Epithelial cell of proximal tubule (primary cell): ENCODE data around the gene ABLIM2. TPM values are rescaled to one million over a fixed set of nuclear protein-coding genes. Genes with fewer than 3 reads are reported as not detected.

ENCODE experiments used
- DNase-seq: peaks from one replicate; pipeline ENCODE4 v3.0.0-alpha.2; 2011; ENCODE audit warnings: low read depth
- H3K4me3 ChIP-seq: 2 replicates; pipeline ENCODE4 v1.5.1; 2011; ENCODE audit warnings: low read depth, mild to moderate bottlenecking, low read length
- CTCF ChIP-seq: conservative IDR thresholded peaks from 2 replicates; pipeline ENCODE4 v1.5.1; 2012; ENCODE audit warnings: low read depth, mild to moderate bottlenecking, low read length
- total RNA-seq: library from RNA; depleted of rRNA; stranded (reverse); fragments of >200 nt; gene quantifications from 2 replicates; pipeline ENCODE4 v1.2.3, GENCODE V29; 2015

Gene ABLIM2
- total RNA-seq, 1 donor from 2014 or later = 1.0 TPM

DNA sequence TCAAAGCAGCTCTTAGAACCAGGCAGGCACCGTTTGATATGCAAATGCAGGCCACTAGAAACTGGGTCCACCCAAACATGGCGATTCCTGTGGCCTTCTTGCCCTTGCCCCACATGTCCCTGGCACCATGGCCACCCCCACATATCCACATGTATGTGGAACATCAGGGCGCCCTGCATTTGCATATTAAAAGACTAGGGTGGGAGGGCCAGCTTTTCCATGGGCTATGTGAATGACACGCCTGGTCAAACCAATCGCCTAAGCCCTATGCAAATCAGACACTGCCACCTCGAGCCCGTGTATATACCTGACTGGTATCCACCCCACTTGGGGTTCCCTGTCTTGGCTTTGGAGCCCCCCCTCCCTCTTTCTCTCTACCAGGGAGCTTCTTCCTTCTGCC, 107.0 kb downstream of the ABLIM2 start:
- no peak for TF ChIP-seq CTCF
- no peak for DNase-seq
- H3K4me3 ChIP-seq = no peak overlapping the region

- no peak for DNase-seq
- no peak for TF ChIP-seq CTCF
- no peak overlapping the region for H3K4me3 ChIP-seq
These were observed 107.9 kb downstream of the ABLIM2 start for GRCh38 chr4:8050555-8051206.

DNA sequence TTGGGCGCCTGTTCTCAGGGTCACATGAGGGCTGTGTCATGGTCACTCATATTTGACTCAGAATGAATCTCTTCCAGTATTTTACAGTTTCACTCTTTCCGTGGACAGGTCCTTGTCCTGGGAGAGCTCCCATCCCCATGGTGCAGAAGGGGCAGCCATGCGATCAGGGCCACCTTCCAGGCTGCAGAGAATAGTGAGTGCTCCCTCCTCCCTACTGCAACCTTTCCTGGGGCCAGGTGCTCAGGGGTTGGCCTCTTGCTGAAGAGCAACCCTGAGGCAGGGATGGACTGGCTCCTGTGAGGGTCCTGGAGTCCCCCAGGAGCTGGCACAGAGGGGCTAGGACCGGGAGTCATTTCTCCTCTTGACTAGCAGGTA, 108.4 kb downstream of the ABLIM2 start:
- H3K4me3 ChIP-seq = no peak overlapping the region
- TF ChIP-seq CTCF = no peak
- DNase-seq = no peak

DNA sequence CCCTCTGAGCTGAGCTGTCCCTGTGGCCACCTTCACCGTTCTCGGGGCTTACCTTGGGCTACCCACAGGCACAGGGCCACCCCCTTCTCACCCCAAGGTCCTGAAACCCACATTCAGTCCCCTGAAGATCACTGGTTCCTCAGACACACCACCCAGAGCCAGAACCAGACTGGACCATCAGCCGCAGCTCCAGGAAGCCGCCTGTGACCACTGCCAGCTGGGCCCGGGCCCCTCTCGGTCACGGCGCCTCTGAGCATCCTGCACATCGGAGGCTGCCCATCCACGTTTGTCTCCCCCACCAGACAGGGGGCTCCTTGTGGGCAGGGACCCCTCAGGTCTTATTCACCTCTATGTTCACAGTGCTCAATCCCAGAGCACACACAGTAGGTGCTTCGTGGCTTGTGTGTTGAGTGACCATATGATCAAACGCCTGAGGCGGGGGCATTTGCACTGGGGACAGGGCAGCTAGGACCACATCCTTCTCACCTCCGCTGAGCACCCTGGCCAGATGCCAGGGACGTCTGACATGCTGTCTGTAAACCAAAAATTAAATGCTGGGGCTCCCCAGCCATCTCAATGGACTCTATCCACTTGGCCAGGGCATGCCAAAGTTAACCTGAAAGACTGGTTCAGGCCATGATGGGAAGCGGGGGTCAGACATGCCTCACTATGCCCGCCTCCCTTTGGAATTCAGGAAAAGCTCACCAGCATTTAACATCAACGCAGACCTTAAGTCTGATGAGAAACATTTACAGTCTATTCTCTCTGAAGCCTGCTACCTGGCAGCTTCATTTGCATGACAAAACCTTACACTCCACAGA, 109.5 kb downstream of the ABLIM2 start:
- no peak overlapping the region for H3K4me3 ChIP-seq
- no peak for TF ChIP-seq CTCF
- no peak for DNase-seq

GRCh38 chr4:8047837-8048678, 110.6 kb downstream of the ABLIM2 start:
- no peak for TF ChIP-seq CTCF
- DNase-seq = no peak

DNA sequence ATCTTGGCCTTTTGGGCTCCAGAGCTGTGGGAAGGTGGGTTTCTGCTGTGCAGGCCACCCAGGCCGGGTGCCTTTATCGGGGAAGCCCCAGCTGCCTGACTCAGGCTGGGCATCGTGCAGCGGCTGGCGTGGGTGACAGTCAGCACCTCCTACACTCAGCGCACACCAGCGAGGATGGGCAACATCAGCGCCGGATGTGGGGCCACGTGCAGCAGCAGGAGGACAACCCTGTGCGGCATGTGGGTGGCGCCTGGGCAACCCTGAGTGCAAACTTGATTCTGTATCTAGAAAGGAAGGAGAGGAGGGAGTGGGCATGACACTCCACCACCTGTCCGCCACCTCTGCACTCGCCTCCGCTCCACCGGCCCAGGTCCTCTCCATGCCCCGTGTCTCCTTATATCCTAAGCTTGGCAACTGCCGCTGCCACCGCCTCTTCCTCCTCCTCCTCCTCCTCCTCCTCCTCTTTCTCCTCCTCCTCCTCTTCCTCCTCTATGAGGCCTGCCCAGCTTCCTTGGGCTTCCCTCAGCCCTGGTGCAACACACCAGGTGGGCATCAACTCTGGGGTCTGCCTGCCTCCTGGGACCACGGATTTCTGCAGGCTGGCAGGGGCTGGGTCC, 111.6 kb downstream of the ABLIM2 start:
- TF ChIP-seq CTCF = no peak
- no peak overlapping the region for H3K4me3 ChIP-seq
- DNase-seq = no peak

More at GRCh38 chr4:8047837-8048678, 110.6 kb downstream of the ABLIM2 start:
- no peak overlapping the region for H3K4me3 ChIP-seq
